ENCODE results near the gene LZTR1.
"Not testable (repeated sequence)": the region's sequence is repeated elsewhere in the genome, so short reads cannot be mapped to it uniquely, and the experiment has no call there.

Gene LZTR1

DNA sequence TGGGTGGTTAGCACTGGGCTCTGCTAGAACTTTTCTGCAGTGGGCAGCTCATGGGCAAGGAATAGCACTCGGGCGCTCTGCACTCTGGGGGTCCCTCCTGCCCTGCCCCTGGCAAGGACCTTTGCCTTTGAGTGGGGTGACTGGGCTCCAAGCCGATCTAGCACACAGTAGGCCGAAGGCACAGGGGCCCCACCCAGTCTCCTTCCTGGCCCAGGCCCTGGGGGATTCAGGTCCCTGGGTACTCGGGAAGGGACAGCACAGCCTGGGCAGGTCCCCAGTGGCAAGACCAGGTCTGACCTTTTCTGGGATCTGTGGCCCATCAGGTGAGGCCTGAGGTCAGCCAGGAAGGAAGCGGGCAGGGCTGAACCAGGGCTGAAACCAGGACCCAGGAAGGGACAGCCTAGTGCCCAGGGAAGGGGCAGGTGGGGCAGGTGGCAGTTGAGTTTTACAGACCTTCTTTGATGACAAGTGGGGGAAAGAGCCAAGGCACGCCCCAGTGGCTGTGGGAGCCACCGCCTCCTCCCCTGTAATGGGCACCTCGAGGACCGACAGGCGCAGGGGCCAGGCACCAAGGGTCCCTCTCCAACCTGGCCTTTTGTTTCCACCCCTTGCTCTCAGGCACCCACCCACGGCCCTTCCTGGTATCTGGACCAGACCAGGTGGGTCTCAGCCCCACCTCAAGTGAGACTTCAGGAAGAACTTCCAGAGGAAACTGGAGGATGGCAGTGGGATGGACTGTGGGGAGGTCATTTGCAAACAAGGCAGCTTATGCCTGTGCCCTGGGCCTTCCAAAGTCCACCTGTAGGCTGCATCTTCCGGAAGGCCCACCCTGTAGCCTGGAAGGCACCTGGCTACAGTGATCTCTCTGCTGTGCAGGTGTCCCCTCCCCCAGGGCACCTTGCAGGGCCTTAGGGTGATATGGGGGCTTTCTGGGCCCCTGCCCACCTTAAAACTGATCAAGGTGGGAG lies 15.9 kb upstream of the LZTR1 start:
- no peak for DNase-seq (ENCODE audit: low read depth)

DNA sequence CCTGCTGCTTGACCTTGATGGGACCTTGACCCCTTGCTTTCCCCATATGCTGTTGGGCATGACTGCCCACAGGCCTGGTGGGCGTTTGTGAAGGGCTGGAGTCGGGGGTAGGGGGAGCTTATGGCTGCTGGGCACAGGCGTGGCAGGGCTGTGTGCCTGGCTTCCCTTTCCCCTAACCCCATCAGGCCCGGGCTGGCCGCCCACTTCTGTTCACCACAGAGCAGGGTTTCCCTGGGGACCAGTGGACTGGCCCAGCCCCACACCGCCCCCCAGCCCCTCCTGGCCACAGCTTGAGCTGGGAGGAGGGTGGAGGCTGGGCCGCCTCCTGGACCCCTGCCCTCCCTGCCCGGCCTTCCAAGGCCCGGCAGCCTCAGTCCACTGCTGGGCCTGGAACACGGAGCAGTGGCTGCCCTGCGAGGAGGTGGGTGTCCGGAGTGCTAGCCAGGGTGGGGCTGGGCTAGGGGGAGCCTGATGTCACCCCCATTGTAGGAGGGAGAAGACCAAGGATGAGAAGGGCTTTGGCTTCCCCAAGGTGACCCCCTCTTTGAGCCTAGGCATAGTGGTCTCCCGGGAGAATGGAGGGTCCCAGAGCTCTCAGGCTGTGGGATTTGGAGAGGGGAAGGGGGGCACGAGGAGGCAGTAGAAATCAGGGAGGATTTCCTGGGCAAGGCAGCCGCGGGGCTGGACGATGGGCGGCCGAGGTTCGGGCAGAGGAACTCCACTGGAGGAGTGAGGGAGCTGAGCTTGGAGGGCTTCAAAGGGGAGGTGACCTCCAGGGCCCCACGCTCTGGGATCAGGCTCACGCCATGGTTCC lies 15.0 kb upstream of the LZTR1 start, which contains the start of gene AIFM3:
Gene AIFM3 (plus strand): TSS at position 373 of the 814 bp plus-strand sequence. CDS start 690 bp downstream, outside the sequence.
- no peak for DNase-seq (ENCODE audit: low read depth)

DNA sequence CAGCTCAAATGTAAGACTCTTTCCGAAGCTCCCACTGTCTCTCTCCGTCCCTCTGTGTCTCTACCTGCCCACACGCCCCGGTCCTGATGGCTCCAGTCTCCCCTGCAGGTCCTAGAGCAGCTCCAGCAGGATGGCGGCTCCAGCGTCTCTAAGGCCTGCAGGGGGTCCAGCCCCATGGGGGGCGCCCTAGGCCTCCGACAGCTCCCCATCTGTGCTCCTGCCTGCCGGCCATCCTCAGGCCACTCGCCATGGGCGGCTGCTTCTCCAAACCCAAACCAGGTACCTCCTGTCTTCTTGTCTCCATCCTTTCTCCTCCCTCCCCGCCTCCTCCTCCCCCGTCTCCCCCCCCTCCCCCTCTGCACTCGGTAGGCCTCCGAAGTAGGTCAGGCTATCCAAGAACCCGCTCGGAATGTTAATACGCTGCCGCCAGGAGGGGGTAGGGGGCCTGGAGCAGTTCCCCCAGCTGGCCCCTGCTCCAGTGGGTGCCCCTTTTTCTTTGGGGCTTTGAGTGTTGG lies 14.3 kb upstream of the LZTR1 start:
- DNase-seq (ENCODE audit: low read depth), result no peak

- DNase-seq (ENCODE audit: low read depth), result no peak
Observed at GRCh38 chr22:20968281-20968977, 13.7 kb upstream of the LZTR1 start.

- no peak for DNase-seq (ENCODE audit: low read depth)
Observed at GRCh38 chr22:20970939-20971657, 11.0 kb upstream of the LZTR1 start.

GRCh38 chr22:20972014-20972694 lies 9.9 kb upstream of the LZTR1 start:
- DNase-seq (ENCODE audit: low read depth), result not testable (repeated sequence)

DNA sequence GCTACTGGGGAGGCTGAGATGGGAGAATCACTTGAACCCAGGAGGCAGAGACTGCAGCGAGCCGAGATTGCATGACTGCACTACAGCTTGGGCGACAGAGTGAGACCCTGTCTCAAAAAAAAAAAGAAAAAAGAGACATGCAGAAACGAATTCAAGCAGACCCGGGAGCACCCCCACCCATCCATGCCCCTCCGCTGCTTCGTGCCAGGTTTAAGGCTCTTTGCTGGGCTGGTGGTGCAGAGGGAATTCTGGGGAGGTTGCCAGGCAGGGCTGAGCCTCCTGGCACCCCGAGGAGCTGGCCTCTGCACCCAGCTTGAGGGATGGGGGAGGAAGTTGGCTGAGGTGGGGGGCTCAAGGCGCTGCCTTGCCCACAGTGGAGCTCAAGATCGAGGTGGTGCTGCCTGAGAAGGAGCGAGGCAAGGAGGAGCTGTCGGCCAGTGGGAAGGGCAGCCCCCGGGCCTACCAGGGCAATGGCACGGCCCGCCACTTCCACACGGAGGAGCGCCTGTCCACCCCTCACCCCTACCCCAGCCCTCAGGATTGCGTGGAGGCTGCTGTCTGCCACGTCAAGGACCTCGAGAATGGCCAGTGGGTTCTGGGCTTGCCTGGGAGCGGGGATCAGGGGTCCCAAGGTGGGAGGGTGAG lies 9.0 kb upstream of the LZTR1 start:
- no peak for DNase-seq (ENCODE audit: low read depth)

- DNase-seq (ENCODE audit: low read depth), result no peak
Observed at GRCh38 chr22:20973634-20974286, 8.3 kb upstream of the LZTR1 start.

GRCh38 chr22:20974336-20974955 lies 7.7 kb upstream of the LZTR1 start:
- DNase-seq (ENCODE audit: low read depth), result no peak

GRCh38 chr22:20975541-20976290 lies 6.4 kb upstream of the LZTR1 start:
- no peak for DNase-seq (ENCODE audit: low read depth)

DNA sequence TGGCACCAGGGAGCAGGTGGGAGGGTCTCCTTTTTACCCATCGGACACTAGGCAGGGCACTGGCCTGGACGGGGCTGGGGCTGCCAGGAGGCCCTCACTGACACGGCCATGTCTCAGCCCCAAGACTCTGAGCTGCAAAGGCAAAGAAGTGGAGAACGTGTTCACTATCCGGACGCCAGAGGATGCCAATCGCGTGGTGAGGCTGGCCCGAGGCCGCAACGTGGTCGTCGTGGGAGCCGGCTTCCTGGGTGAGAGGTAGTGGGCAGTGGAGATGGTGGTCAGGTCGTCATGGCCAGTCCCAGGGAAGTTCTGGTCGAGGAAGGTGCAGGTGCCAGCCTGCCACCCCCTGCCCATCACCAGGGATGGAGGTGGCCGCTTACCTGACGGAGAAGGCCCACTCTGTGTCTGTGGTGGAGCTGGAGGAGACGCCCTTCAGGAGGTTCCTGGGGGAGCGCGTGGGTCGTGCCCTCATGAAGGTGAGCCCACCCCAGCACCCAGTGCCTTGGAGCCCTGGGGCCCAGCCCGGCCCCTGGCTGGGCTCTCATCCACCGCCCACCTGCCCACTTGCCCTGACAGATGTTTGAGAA lies 5.7 kb upstream of the LZTR1 start:
- no peak for DNase-seq (ENCODE audit: low read depth)

DNA sequence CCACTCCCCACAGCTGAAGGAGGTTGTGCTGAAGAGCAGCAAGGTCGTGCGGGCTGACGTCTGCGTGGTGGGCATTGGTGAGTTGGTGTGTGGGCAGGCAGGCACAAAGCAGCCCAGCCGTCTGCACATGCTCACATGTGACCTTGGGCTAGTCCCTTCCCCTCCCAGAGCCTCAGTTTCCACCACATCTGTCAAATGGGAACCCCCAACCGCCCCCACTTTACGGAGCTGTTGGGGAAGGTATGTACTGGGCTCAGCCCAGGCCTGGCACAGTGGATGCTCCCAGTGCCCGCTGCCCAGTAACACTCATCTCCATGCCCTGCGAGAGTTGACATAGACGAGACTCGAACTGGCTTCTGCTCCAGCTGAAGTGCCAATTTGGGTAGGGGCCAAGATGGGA lies 5.1 kb upstream of the LZTR1 start:
- DNase-seq (ENCODE audit: low read depth), result no peak

DNA sequence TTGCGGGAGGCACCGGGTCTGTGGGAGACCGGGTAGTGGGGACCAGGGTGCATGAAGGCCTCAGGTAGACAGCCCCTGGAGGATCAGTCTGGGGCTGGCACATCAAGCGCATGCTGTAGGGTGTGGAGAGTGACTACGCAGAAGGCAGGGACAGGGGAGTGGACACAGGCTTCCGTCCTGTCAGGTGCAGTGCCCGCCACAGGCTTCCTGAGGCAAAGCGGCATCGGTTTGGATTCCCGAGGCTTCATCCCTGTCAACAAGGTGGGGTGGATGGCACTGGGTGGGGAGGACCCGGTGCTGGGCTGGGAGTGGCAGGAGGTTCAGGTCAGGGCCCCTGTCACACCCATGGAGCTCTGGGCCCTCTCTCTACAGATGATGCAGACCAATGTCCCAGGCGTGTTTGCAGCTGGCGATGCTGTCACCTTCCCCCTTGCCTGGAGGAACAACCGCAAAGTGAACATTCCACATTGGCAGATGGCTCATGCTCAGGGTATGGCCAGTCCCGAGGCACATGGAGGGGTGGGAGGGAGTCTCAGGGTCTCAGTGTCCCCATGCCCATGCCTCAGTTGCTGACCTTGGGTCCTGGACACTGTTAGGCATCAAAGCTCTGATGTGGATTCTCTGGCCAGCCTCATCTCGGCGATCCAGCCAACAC lies 4.5 kb upstream of the LZTR1 start:
- DNase-seq (ENCODE audit: low read depth), result no peak

DNA sequence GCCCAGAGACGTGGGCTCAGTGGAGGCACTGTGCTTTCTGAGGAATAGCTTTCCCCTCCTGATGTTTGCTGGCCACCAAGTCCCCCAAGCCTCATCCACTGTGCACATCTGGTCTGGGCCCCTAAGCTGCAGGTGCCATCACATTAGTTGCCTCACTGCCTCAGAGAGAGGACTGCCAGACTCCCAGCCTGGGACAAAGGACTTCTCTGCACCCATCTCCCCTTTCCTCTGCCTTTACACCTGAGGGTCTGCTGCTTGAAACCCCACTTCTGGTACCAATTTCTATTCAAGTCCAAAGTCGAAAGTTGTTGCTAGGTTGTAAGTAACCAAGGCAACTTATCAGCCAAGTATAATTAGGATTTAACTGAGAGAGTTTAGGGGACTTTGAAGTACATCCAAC lies 3.7 kb upstream of the LZTR1 start:
- no peak for DNase-seq (ENCODE audit: low read depth)

GRCh38 chr22:20979243-20979809 lies 2.8 kb upstream of the LZTR1 start:
- DNase-seq (ENCODE audit: low read depth), result no peak

DNA sequence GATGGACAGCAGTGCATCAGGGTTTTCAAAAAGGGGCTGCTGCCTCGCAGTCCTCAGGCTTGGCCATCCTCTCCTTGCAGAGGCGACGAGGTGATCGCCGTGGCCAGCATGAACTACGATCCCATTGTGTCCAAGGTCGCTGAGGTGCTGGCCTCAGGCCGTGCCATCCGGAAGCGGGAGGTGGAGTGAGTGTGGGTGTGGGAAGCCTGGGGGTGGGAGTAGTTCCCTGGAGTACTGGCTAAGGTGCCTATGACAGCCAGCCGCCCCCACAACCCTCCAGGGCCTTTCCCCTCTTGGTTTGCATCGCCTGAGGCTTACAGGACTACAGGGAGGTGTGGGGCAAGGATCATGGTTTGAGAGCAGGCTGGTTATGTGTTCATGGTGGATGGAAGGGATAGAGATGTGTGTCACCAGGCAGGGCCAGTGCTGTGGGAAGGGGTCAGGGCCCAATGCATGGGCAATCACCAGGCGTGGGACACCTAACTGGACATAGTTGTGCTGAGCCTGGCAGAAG lies 2.1 kb upstream of the LZTR1 start:
- no peak for DNase-seq (ENCODE audit: low read depth)

DNA sequence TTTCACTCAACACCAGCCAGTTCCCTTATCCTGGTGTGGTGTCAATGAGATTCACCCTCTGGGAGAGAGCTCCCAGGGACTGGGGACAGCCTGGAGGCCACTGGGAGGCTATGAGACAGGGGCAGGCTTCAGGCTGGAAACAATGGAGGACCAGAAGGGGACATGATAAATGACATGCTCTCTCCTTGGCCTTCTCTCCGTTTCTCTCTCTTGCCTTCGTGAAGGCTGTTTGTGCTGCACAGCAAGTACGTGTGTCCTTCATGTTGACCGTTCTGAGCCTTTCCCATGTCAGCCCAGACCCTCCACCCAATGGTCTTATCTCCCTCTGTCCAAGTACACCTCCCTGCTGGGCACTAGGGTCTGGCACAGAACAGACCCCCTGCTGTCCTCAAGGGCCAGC lies 1.6 kb upstream of the LZTR1 start:
- no peak for DNase-seq (ENCODE audit: low read depth)

All from stimulated activated CD8-positive, alpha-beta memory T cell treated with anti-CD3 and anti-CD28 coated beads, Interleukin-7, amount 100 ng/mL, for 24 hours (primary cell).